ENCODE measurements around the gene LSM4. TPM values are rescaled to one million over a fixed set of nuclear protein-coding genes. Genes with fewer than 3 reads are reported as not detected.

The LSM4 gene
- total and polyA plus RNA-seq, 2 of the 13 experiments (the other 11 are each of a cell fraction or from before 2014, with no cell fraction given): 65.8 to 166 TPM

DNA sequence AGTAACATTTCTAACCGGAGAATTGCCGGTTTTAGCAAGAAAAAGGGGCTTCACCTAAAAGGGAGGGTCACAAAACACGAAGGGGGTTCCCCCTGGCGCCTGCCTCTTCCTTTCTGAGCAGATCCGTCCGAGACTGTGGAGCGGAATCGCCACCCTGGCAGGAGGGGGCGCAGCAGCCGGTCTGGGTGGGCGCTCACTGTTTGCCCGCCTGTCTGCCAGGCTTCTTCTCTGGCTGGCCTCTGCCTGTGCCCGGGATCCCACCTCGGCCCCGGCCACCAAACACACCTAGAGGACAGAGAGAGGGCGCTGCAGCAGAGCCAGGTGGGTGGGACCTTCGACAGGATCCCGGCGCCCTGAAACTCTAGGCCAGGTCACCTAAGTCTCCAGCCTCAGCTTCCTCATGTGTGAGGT is 15.6 kb downstream of the LSM4 start (continued):
- TF ChIP-seq, protein P1, sequence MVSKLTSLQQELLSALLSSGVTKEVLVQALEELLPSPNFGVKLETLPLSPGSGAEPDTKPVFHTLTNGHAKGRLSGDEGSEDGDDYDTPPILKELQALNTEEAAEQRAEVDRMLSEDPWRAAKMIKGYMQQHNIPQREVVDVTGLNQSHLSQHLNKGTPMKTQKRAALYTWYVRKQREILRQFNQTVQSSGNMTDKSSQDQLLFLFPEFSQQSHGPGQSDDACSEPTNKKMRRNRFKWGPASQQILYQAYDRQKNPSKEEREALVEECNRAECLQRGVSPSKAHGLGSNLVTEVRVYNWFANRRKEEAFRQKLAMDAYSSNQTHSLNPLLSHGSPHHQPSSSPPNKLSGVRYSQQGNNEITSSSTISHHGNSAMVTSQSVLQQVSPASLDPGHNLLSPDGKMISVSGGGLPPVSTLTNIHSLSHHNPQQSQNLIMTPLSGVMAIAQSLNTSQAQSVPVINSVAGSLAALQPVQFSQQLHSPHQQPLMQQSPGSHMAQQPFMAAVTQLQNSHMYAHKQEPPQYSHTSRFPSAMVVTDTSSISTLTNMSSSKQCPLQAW (CRISPR knock-in tag; IDR thresholded peaks at IDR 0.05): no peak

DNA sequence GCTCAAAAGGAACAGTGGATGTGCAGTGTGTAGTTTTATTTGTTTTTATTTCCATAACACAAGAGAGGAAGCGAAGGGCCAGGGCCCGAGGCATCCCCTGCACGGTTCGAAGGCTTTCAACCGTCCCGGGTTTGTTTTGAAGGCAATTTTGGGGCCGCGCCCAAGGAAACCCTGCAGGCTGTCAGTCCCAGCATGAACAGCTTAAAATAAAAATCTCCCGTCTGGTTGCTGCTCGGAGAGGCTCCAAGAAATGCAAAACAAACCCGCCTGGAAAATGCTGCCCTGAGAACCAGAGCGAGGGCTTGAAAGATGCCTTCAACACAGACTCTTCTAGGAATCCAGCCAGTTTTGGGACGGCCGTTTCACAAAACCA is 16.0 kb downstream of the LSM4 start:
- ATAC-seq: no peak
- H2AFZ ChIP-seq (ENCODE audit: low read length): no peak overlapping the region
- no peak for DNase-seq (ENCODE audit: low spot score)
- 95% methylated on average over 14 of the region's 14 CpGs for WGBS (ENCODE audit: low lambda C conversion rate)
- ChIA-PET POLR2A (no interaction called here), CTCF (ENCODE audit: low intra/inter-chr PET ratio, low total read pairs) (no interaction called here)
- in situ Hi-C loops (cut with HindIII; ENCODE audit: extremely low pct_ligation_motif_present, low pct_unique_long_range_greater_than_20kb): no loop called here
- H3K9ac ChIP-seq (ENCODE audit: insufficient read depth, low read depth, low read length): no peak overlapping the region
- no peaks in the 10 kb centered on the region for H3K27me3 ChIP-seq (ENCODE audit: control insufficient read depth in 1 of 2, insufficient read depth in 2 of 2, low read length in 2 of 2)
- peak overlapping the region; percentile 23 for H3K27ac ChIP-seq (ENCODE audit: extremely low read length, insufficient read depth, low read length)
- intact Hi-C loops (cut with micrococcal nuclease; ENCODE audit: unreplicated experiment): no loop called here
- H4K20me1 ChIP-seq (ENCODE audit: insufficient read depth, low read length): no peaks in the 10 kb centered on the region
- no peak overlapping the region for H3K4me2 ChIP-seq (ENCODE audit: low read depth, low read length)
- no peak overlapping the region for H3K4me3 ChIP-seq (replicated peaks in 1 of 3; ENCODE audit: insufficient read depth in 1 of 3, low read depth in 2 of 3, low read length in 3 of 3)
- H3K36me3 ChIP-seq (replicated peaks in 1 of 2; ENCODE audit: control insufficient read depth in 1 of 2, insufficient read depth in 2 of 2, low read length in 2 of 2): peaks cover 5 to 21% of the 10 kb centered on the region in 2 experiments; a peak in 3 of 5 replicates
- no peak for TF ChIP-seq ZNF569 (CRISPR knock-in tag; IDR thresholded peaks at IDR 0.05; ENCODE audit: borderline replicate concordance)
- TF ChIP-seq, protein P2, sequence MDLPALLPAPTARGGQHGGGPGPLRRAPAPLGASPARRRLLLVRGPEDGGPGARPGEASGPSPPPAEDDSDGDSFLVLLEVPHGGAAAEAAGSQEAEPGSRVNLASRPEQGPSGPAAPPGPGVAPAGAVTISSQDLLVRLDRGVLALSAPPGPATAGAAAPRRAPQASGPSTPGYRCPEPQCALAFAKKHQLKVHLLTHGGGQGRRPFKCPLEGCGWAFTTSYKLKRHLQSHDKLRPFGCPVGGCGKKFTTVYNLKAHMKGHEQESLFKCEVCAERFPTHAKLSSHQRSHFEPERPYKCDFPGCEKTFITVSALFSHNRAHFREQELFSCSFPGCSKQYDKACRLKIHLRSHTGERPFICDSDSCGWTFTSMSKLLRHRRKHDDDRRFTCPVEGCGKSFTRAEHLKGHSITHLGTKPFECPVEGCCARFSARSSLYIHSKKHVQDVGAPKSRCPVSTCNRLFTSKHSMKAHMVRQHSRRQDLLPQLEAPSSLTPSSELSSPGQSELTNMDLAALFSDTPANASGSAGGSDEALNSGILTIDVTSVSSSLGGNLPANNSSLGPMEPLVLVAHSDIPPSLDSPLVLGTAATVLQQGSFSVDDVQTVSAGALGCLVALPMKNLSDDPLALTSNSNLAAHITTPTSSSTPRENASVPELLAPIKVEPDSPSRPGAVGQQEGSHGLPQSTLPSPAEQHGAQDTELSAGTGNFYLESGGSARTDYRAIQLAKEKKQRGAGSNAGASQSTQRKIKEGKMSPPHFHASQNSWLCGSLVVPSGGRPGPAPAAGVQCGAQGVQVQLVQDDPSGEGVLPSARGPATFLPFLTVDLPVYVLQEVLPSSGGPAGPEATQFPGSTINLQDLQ (CRISPR knock-in tag; IDR thresholded peaks at IDR 0.05): no peak
- peak; percentile 1; the same call in 1 of the 2 replicates for TF ChIP-seq ZBTB38 (CRISPR knock-in tag; IDR thresholded peaks at IDR 0.05)
- TF ChIP-seq, protein P3, sequence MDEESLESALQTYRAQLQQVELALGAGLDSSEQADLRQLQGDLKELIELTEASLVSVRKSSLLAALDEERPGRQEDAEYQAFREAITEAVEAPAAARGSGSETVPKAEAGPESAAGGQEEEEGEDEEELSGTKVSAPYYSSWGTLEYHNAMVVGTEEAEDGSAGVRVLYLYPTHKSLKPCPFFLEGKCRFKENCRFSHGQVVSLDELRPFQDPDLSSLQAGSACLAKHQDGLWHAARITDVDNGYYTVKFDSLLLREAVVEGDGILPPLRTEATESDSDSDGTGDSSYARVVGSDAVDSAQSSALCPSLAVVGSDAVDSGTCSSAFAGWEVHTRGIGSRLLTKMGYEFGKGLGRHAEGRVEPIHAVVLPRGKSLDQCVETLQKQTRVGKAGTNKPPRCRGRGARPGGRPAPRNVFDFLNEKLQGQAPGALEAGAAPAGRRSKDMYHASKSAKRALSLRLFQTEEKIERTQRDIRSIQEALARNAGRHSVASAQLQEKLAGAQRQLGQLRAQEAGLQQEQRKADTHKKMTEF (CRISPR knock-in tag; IDR thresholded peaks at IDR 0.05): no peak
- TF ChIP-seq ZC3H13 (CRISPR knock-in tag; IDR thresholded peaks at IDR 0.05): 0 out of 2 replicates have a peak, but pooled peaks have one; percentile 14
- no peak for TF ChIP-seq IKZF4 (CRISPR knock-in tag; IDR thresholded peaks at IDR 0.05; ENCODE audit: borderline replicate concordance, low read depth, not compliant biosample characterization)
- no peaks in the 10 kb centered on the region for H3K79me2 ChIP-seq (ENCODE audit: insufficient read depth, low read length)
- no TSS peak for BruUV-seq (replicated peaks)
- peaks cover 60% of the 10 kb centered on the region for H3K4me1 ChIP-seq (ENCODE audit: insufficient read depth, low read length)
- no peak for FAIRE-seq
- no peaks in the 10 kb centered on the region for H3K9me3 ChIP-seq (ENCODE audit: low read length)
